NCI-H69 (cell line): Measurements from ENCODE around the gene TXNL1.
A peak's percentile ranks its signal among the peaks of the same experiment; 100 is the strongest.
"Not testable (repeated sequence)": the region's sequence is repeated elsewhere in the genome, so short reads cannot be mapped to it uniquely, and the experiment has no call there.

ENCODE experiments used
- DNase-seq: peaks from one replicate; lab custom pipeline; 2025; lab: John Stamatoyannopoulos, UW

Gene TXNL1

GRCh38 chr18:56645415-56646016 lies 7.1 kb upstream of the TXNL1 start:
- peak; percentile 71 for DNase-seq

GRCh38 chr18:56643381-56643780 lies 5.0 kb upstream of the TXNL1 start:
- no peak for DNase-seq

- peak; percentile 52 for DNase-seq
Observed at GRCh38 chr18:56641714-56642337, 3.4 kb upstream of the TXNL1 start.

- no peak for DNase-seq
Observed at GRCh38 chr18:56639571-56639970, 1.2 kb upstream of the TXNL1 start.

- peak; percentile 76 for DNase-seq
Observed at GRCh38 chr18:56639104-56639381, 651 bp upstream of the TXNL1 start.

- peak; percentile 67 for DNase-seq
Observed at GRCh38 chr18:56637711-56638231, 621 bp downstream of the TXNL1 start.

- DNase-seq = peak; percentile 48
Observed at GRCh38 chr18:56637176-56637575, 1.2 kb downstream of the TXNL1 start.

GRCh38 chr18:56635007-56635406 lies 3.4 kb downstream of the TXNL1 start:
- no peak for DNase-seq

- DNase-seq = no peak
Observed at GRCh38 chr18:56632070-56633022, 6.0 kb downstream of the TXNL1 start.

GRCh38 chr18:56627991-56628390 lies 10.4 kb downstream of the TXNL1 start:
- no peak for DNase-seq

GRCh38 chr18:56615738-56616520 lies 22.5 kb downstream of the TXNL1 start:
- peak; percentile 97 for DNase-seq

- DNase-seq = no peak
Observed at GRCh38 chr18:56606618-56607017, 31.8 kb downstream of the TXNL1 start.

- no peak for DNase-seq
Observed at GRCh38 chr18:56598422-56598821, 40.0 kb downstream of the TXNL1 start.

- DNase-seq = no peak
Observed at GRCh38 chr18:56593906-56594305, 44.5 kb downstream of the TXNL1 start.

- no peak for DNase-seq
Observed at GRCh38 chr18:56580026-56580425, 58.4 kb downstream of the TXNL1 start.

- no peak for DNase-seq
Observed at GRCh38 chr18:56579451-56579850, 58.9 kb downstream of the TXNL1 start.

GRCh38 chr18:56576826-56577573 lies 61.4 kb downstream of the TXNL1 start:
- DNase-seq = peak; percentile 64

GRCh38 chr18:56575819-56576663 lies 62.4 kb downstream of the TXNL1 start:
- DNase-seq = peak; percentile 81

GRCh38 chr18:56574861-56575260 lies 63.5 kb downstream of the TXNL1 start:
- DNase-seq = no peak

- not testable (repeated sequence) for DNase-seq
Observed at GRCh38 chr18:56572267-56572666, 66.1 kb downstream of the TXNL1 start.
